HepG2 (cell line): ENCODE measurements around the gene PRR11. TPM values are rescaled to one million over a fixed set of nuclear protein-coding genes. Genes with fewer than 3 reads are reported as not detected.

Experiments used
- ATAC-seq: fragments of 200-7000 bp; cut with Tn5 transposase; 3 replicates; pipeline ENCODE4 v1.9.1; 2020; ENCODE audit warnings: mild to moderate bottlenecking, moderate library complexity
- BruUV-seq: library from RNA; stranded (reverse); fragments of 400-500 nt; replicated peaks from 2 replicates; lab custom pipeline; 2021; lab: Mats Ljungman, UMichigan
- CTCF ChIA-PET: fragments of 300-600 bp; formaldehyde crosslinking; extraction: SDS; loops from one replicate; lab custom pipeline; 2021; ENCODE audit warnings: low total read pairs, inconsistent platforms, low intra/inter-chr PET ratio; lab: Yijun Ruan, JAX
- POLR2A ChIA-PET: fragments of 350-600 bp; sonication (Branson Sonifier 250); formaldehyde crosslinking; loops from one replicate; lab custom pipeline; 2020; ENCODE audit warnings: antibody characterized with exemption, inconsistent platforms; lab: Yijun Ruan, JAX
- DNase-seq: peaks from one replicate; pipeline ENCODE4 v3.0.0-alpha.2; 2015; ENCODE audit warnings: low spot score
- FAIRE-seq: peaks from 3 replicates; lab custom pipeline; 2011; peaks lifted over from hg19 to GRCh38; lab: Jason Lieb, UNC
- H2AFZ ChIP-seq: one replicate; pipeline ENCODE4 v1.6.1; 2011; ENCODE audit warnings: low read length, inconsistent platforms
- H3K27ac ChIP-seq: fragments of 300-600 bp; 3 replicates; pipeline ENCODE4 v1.8.0; 2011; ENCODE audit warnings: mixed run types, mild to moderate bottlenecking, mixed read lengths, low read length, inconsistent platforms; ENCODE audit not compliant: insufficient read depth; ENCODE audit errors: extremely low read length
- H3K27me3 ChIP-seq, 2 experiments: fragments of 200-600 bp in 1 of 2; 2 replicates in 1 of 2; 3 replicates in 1 of 2; pipeline versions ENCODE4 v1.6.0 to v1.8.0; 2011; ENCODE audit warnings: low read length in 2 of 2, mild to moderate bottlenecking in 2 of 2, moderate library complexity in 2 of 2, inconsistent platforms in 1 of 2; ENCODE audit not compliant: insufficient read depth in 2 of 2, control insufficient read depth in 1 of 2
- H3K36me3 ChIP-seq, 2 experiments: fragments of 200-600 bp in 1 of 2; replicated peaks in 1 of 2; 2 replicates in 1 of 2; 3 replicates in 1 of 2; pipeline versions ENCODE4 v1.5.1 to v1.8.0; 2011; ENCODE audit warnings: low read length in 2 of 2, inconsistent platforms in 1 of 2; ENCODE audit not compliant: insufficient read depth in 2 of 2, control insufficient read depth in 1 of 2
- H3K4me1 ChIP-seq: 2 replicates; pipeline ENCODE4 v1.5.1; 2012; ENCODE audit warnings: low read length, inconsistent platforms; ENCODE audit not compliant: insufficient read depth
- H3K4me2 ChIP-seq: 2 replicates; pipeline ENCODE4 v1.6.0; 2011; ENCODE audit warnings: low read depth, low read length, inconsistent platforms
- H3K4me3 ChIP-seq, 3 experiments: fragments of 200-600 bp in 1 of 3; sonication (generic), shearing (Covaris generic) in 1 of 3; replicated peaks in 1 of 3; 2 replicates each; pipeline ENCODE4 v1.5.1; 2011 to 2016; ENCODE audit warnings: low read length in 3 of 3, inconsistent platforms in 2 of 3, low read depth in 2 of 3, mild to moderate bottlenecking in 2 of 3, control low read depth in 1 of 3, mixed read lengths in 1 of 3; ENCODE audit not compliant: insufficient read depth in 1 of 3
- H3K79me2 ChIP-seq: one replicate; pipeline ENCODE4 v1.6.1; 2011; ENCODE audit warnings: low read length, inconsistent platforms; ENCODE audit not compliant: insufficient read depth
- H3K9ac ChIP-seq: 2 replicates; pipeline ENCODE4 v1.6.0; 2011; ENCODE audit warnings: mild to moderate bottlenecking, low read depth, low read length, inconsistent platforms; ENCODE audit not compliant: insufficient read depth
- H3K9me3 ChIP-seq: 2 replicates; pipeline ENCODE4 v1.5.1; 2012; ENCODE audit warnings: mild to moderate bottlenecking, low read length
- H4K20me1 ChIP-seq: 2 replicates; pipeline ENCODE4 v1.6.0; 2011; ENCODE audit warnings: inconsistent platforms, mild to moderate bottlenecking, low read length, moderate library complexity; ENCODE audit not compliant: insufficient read depth
- AHR ChIP-seq: IDR thresholded peaks from 2 replicates; pipeline ENCODE4 v1.6.1; 2018; ENCODE audit warnings: missing genetic modification reagents, missing compliant biosample characterization
- CEBPG ChIP-seq: IDR thresholded peaks from 2 replicates; pipeline ENCODE4 v1.6.1; 2016
- GFI1 ChIP-seq: sonication (generic); formaldehyde crosslinking; IDR thresholded peaks from 2 replicates; pipeline ENCODE4 v1.5.0; 2020; ENCODE audit warnings: missing genetic modification reagents, mild to moderate bottlenecking, borderline replicate concordance
- HIVEP1 ChIP-seq: sonication (generic); formaldehyde crosslinking; IDR thresholded peaks from 2 replicates; pipeline ENCODE4 v1.4.0; 2020; ENCODE audit warnings: mild to moderate bottlenecking, missing genetic modification reagents
- IRF2 ChIP-seq: IDR thresholded peaks from 2 replicates; pipeline ENCODE4 v1.6.1; 2018; ENCODE audit warnings: missing genetic modification reagents, missing compliant biosample characterization
- MEF2D ChIP-seq: sonication (generic); formaldehyde crosslinking; IDR thresholded peaks from 2 replicates; pipeline ENCODE4 v1.5.1; 2020; ENCODE audit warnings: mild to moderate bottlenecking, missing genetic modification reagents
- MIXL1 ChIP-seq: IDR thresholded peaks from 2 replicates; pipeline ENCODE4 v1.6.1; 2016
- PCBP1 ChIP-seq: fragments of 200-400 bp; formaldehyde crosslinking; IDR thresholded peaks from 2 replicates; pipeline ENCODE4 v1.6.1; 2017; ENCODE audit warnings: mild to moderate bottlenecking, low read depth, low read length, borderline replicate concordance
- TCF7 ChIP-seq: sonication (generic); IDR thresholded peaks from 2 replicates; pipeline ENCODE4 v1.6.1; 2016; ENCODE audit warnings: antibody characterized with exemption, low read depth
- ZBTB21 ChIP-seq: sonication (generic); formaldehyde crosslinking; IDR thresholded peaks from 2 replicates; pipeline ENCODE4 v1.4.0; 2020; ENCODE audit warnings: missing genetic modification reagents
- ZBTB8A ChIP-seq: sonication (generic); formaldehyde crosslinking; IDR thresholded peaks from 2 replicates; pipeline ENCODE4 v1.4.0; 2020; ENCODE audit warnings: mild to moderate bottlenecking, low read depth, missing genetic modification reagents, borderline replicate concordance
- ZNF207 ChIP-seq: fragments of 450-650 bp; IDR thresholded peaks from 2 replicates; pipeline ENCODE4 v1.6.1; 2016; ENCODE audit warnings: antibody characterized with exemption, borderline replicate concordance
- ZNF431 ChIP-seq: sonication (generic); formaldehyde crosslinking; IDR thresholded peaks from 2 replicates; pipeline ENCODE4 v1.9.0; 2022; ENCODE audit warnings: missing genetic modification reagents, low read depth, mild to moderate bottlenecking, borderline replicate concordance
- ZNF546 ChIP-seq: sonication (generic); formaldehyde crosslinking; conservative IDR thresholded peaks from 2 replicates; pipeline ENCODE4 v1.8.1; 2023; ENCODE audit warnings: mild to moderate bottlenecking, missing genetic modification reagents
- ZNF749 ChIP-seq: sonication (generic); formaldehyde crosslinking; IDR thresholded peaks from 2 replicates; pipeline ENCODE4 v1.8.0; 2022; ENCODE audit warnings: mild to moderate bottlenecking, missing genetic modification reagents, moderate library complexity, borderline replicate concordance
- ZNF775 ChIP-seq: sonication (generic); formaldehyde crosslinking; IDR thresholded peaks from 2 replicates; pipeline ENCODE4 v1.4.0; 2020; ENCODE audit warnings: missing genetic modification reagents, mild to moderate bottlenecking, moderate library complexity, borderline replicate concordance
- WGBS: methylation state at CpG from one replicate; pipeline ENCODE4 v1.1.6; 2017; ENCODE audit warnings: low lambda C conversion rate; 5-methylcytosine and 5-hydroxymethylcytosine counted together
- in situ Hi-C: cut with HindIII; loops from 2 replicates; pipeline ENCODE4 v1.10.0; 2017; ENCODE audit warnings: low pct_unique_long_range_greater_than_20kb; ENCODE audit not compliant: extremely low pct_ligation_motif_present
- intact Hi-C: fragments of 100-400 bp; cut with micrococcal nuclease; formaldehyde crosslinking; loops from one replicate; pipeline ENCODE4 v1.10.0; 2022; ENCODE audit not compliant: unreplicated experiment
- polyA plus RNA-seq, 8 experiments: library from polyadenylated mRNA; depleted of rRNA in 3 of 8; stranded (reverse) in 7 of 8; unstranded in 1 of 8; fragments of >200 nt; fragmentation: Illumina TruSeq in 4 of 8; extraction: Trizol in 4 of 8; gene quantifications; 2 replicates each; pipeline versions ENCODE4 v1.2.1 to v1.2.3, GENCODE V29; 2011 to 2016; ENCODE audit warnings: low read depth in 4 of 8, missing spikeins in 1 of 8, mixed read lengths in 1 of 8; ENCODE audit not compliant: insufficient read depth in 1 of 8
- total RNA-seq, 5 experiments: library from RNA; depleted of rRNA; stranded (reverse); fragments of >200 nt; fragmentation: Illumina TruSeq; extraction: Trizol; gene quantifications; 2 replicates each; pipeline ENCODE4 v1.2.3, GENCODE V29; 2016; ENCODE audit warnings: low read depth in 1 of 5
- TF ChIP-seq, protein P1 (sequence below): sonication (generic); formaldehyde crosslinking; IDR thresholded peaks from 2 replicates; pipeline ENCODE4 v1.4.0; 2020; ENCODE audit warnings: low read depth, mild to moderate bottlenecking, missing genetic modification reagents
- TF ChIP-seq, protein P2 (sequence below): IDR thresholded peaks from 2 replicates; pipeline ENCODE4 v1.6.1; 2012; ENCODE audit warnings: low read depth, low read length, improper control_type of control experiment

Gene PRR11
- total and polyA plus RNA-seq, 2 of the 13 experiments (the other 11 are each of a cell fraction or from before 2014, with no cell fraction given), result 35.7 to 39.2 TPM

DNA sequence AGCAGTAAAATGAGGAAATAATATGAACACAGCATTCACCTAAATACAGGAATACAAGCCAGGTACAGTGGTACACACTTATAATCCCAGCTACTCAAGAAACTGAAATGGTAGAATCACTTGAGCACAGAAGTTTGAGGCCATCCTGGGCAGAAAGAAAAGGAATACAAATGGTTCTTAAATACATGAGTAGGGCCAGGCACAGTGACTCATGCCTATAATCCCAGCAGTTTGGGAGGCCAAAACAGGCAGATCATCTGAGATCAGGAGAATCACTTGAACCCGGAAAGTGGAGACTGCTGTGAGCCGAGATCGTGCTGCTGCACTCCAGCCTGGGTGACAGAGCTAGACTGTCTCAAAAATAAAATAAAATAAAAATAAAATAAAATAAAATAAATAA, 31.3 kb downstream of the PRR11 start:
- Histone ChIP-seq H3K79me2 (no peaks in the 10 kb centered on the region), H3K4me1 (no peaks in the 10 kb centered on the region), H3K36me3 (peaks cover 18 to 39% of the 10 kb centered on the region in 2 experiments), H3K9ac (no peak overlapping the region), H3K27ac (no peak overlapping the region), H2AFZ (no peak overlapping the region), H3K27me3 (no peaks in the 10 kb centered on the region), H3K9me3 (no peaks in the 10 kb centered on the region), H4K20me1 (no peaks in the 10 kb centered on the region), H3K4me3 (no peak overlapping the region), H3K4me2 (no peak overlapping the region)
- DNase-seq, result no peak
- 98% methylated on average over 3 of the region's 3 CpGs for WGBS
- in situ Hi-C loops, result no loop called here
- ATAC-seq, result no peak
- ChIA-PET POLR2A (no interaction called here), CTCF (no interaction called here)
- intact Hi-C loops, result no loop called here
- no peak for TF ChIP-seq PCBP1
- no peak for TF ChIP-seq IRF2 (CRISPR knock-in tag)
- TF ChIP-seq ZNF546, result no peak
- TF ChIP-seq ZNF775 (CRISPR knock-in tag), result no peak
- no peak for TF ChIP-seq ZNF207
- FAIRE-seq, result no peak
- TSS peak; percentile 18 for BruUV-seq

GRCh38 chr17:59190806-59191205, 35.3 kb downstream of the PRR11 start:
- Histone ChIP-seq H2AFZ (no peak overlapping the region), H3K9ac (no peak overlapping the region), H3K4me2 (no peak overlapping the region), H3K79me2 (no peaks in the 10 kb centered on the region), H4K20me1 (no peaks in the 10 kb centered on the region), H3K4me1 (no peaks in the 10 kb centered on the region), H3K27ac (no peak overlapping the region), H3K36me3 (peaks cover 21 to 63% of the 10 kb centered on the region in 2 experiments), H3K27me3 (no peaks in the 10 kb centered on the region; a peak in 1 of 5 replicates), H3K9me3 (no peaks in the 10 kb centered on the region), H3K4me3 (no peak overlapping the region)
- ChIA-PET POLR2A (no interaction called here), CTCF (no interaction called here)
- intact Hi-C loops (no loop called here), in situ Hi-C loops (no loop called here)
- WGBS, result 93% methylated on average over 2 of the region's 2 CpGs
- FAIRE-seq (no peak), ATAC-seq (no peak), DNase-seq (no peak)
- no peak for TF ChIP-seq MIXL1 (CRISPR knock-in tag)
- no peak for TF ChIP-seq ZBTB21
- TF ChIP-seq TCF7, result no peak
- no peak for TF ChIP-seq ZNF749 (CRISPR knock-in tag)
- no peak for TF ChIP-seq CEBPG (CRISPR knock-in tag)
- no peak for TF ChIP-seq MEF2D (CRISPR knock-in tag)
- no peak for TF ChIP-seq HIVEP1
- TF ChIP-seq, protein P1, sequence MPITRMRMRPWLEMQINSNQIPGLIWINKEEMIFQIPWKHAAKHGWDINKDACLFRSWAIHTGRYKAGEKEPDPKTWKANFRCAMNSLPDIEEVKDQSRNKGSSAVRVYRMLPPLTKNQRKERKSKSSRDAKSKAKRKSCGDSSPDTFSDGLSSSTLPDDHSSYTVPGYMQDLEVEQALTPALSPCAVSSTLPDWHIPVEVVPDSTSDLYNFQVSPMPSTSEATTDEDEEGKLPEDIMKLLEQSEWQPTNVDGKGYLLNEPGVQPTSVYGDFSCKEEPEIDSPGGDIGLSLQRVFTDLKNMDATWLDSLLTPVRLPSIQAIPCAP (CRISPR knock-in tag), result no peak
- no peak for TF ChIP-seq GFI1 (CRISPR knock-in tag)
- TF ChIP-seq ZNF431 (CRISPR knock-in tag), result no peak
- no peak for TF ChIP-seq ZBTB8A
- TF ChIP-seq, protein P2, sequence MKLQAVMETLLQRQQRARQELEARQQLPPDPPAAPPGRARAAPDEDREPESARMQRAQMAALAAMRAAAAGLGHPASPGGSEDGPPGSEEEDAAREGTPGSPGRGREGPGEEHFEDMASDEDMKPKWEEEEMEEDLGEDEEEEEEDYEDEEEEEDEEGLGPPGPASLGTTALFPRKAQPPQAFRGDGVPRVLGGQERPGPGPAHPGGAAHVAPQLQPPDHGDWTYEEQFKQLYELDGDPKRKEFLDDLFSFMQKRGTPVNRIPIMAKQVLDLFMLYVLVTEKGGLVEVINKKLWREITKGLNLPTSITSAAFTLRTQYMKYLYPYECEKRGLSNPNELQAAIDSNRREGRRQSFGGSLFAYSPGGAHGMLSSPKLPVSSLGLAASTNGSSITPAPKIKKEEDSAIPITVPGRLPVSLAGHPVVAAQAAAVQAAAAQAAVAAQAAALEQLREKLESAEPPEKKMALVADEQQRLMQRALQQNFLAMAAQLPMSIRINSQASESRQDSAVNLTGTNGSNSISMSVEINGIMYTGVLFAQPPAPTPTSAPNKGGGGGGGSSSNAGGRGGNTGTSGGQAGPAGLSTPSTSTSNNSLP, result no peak
- no peak for TF ChIP-seq AHR (CRISPR knock-in tag)
- no TSS peak for BruUV-seq
